K562 (cell line): ENCODE results near the gene SIRT3. TPM values are rescaled to one million over a fixed set of nuclear protein-coding genes. Genes with fewer than 3 reads are reported as not detected.
A peak's percentile ranks its signal among the peaks of the same experiment; 100 is the strongest.

ENCODE experiments used
- BCOR ChIP-seq: fragments of 450-650 bp; IDR thresholded peaks from 2 replicates; pipeline ENCODE4 v1.6.1; 2016
- CBFA2T2 ChIP-seq: fragments of 450-650 bp; conservative IDR thresholded peaks from 2 replicates; pipeline ENCODE4 v1.6.1; 2017; ENCODE audit warnings: mild to moderate bottlenecking
- FOXP1 ChIP-seq: sonication (generic); formaldehyde crosslinking; IDR thresholded peaks from 2 replicates; pipeline ENCODE4 v1.8.0; 2022; ENCODE audit warnings: mild to moderate bottlenecking, missing genetic modification reagents
- HDAC2 ChIP-seq: fragments of 450-650 bp; IDR thresholded peaks from 2 replicates; pipeline ENCODE4 v1.6.1; 2016; ENCODE audit warnings: mild to moderate bottlenecking
- MTF1 ChIP-seq: fragments of 250-450 bp; sonication (Bioruptor Pico); IDR thresholded peaks from 2 replicates; pipeline ENCODE4 v1.9.0; 2021; ENCODE audit warnings: moderate library complexity, mild to moderate bottlenecking, inconsistent platforms, borderline replicate concordance
- RAD51 ChIP-seq: fragments of 450-650 bp; IDR thresholded peaks from 2 replicates; pipeline ENCODE4 v1.7.1; 2016; ENCODE audit warnings: low read depth, mild to moderate bottlenecking, borderline replicate concordance
- RERE ChIP-seq: sonication (generic); formaldehyde crosslinking; IDR thresholded peaks from 2 replicates; pipeline ENCODE4 v1.8.0; 2023; ENCODE audit warnings: missing genetic modification reagents, mild to moderate bottlenecking, borderline replicate concordance
- SIN3A ChIP-seq, 2 experiments: fragments of 150-350 bp in 1 of 2; IDR thresholded peaks; 2 replicates each; pipeline ENCODE4 v1.6.1; 2011 to 2016; ENCODE audit warnings: borderline replicate concordance in 2 of 2, low read depth in 2 of 2, low read length in 2 of 2, mild to moderate bottlenecking in 2 of 2, moderate library complexity in 2 of 2; ENCODE audit not compliant: control insufficient read depth in 1 of 2
- SNAPC5 ChIP-seq: fragments of 250-450 bp; sonication (Bioruptor Pico); IDR thresholded peaks from 2 replicates; pipeline ENCODE4 v1.8.0; 2021; ENCODE audit warnings: moderate library complexity, mild to moderate bottlenecking, inconsistent platforms
- SREBF2 ChIP-seq: sonication (generic); formaldehyde crosslinking; IDR thresholded peaks from 2 replicates; pipeline ENCODE4 v1.4.0; 2020; ENCODE audit warnings: mild to moderate bottlenecking, missing genetic modification reagents
- TCF7L2 ChIP-seq: fragments of 150-350 bp; IDR thresholded peaks from 2 replicates; pipeline ENCODE4 v1.6.1; 2016; ENCODE audit warnings: low read depth, mild to moderate bottlenecking, low read length, moderate library complexity
- ZC3H8 ChIP-seq: fragments of 450-650 bp; IDR thresholded peaks from 2 replicates; pipeline ENCODE4 v1.6.1; 2017
- ZNF561 ChIP-seq: fragments of 450-650 bp; formaldehyde crosslinking; conservative IDR thresholded peaks from 2 replicates; pipeline ENCODE4 v1.4.0; 2020; ENCODE audit warnings: mild to moderate bottlenecking, moderate library complexity
- ZNF785 ChIP-seq: fragments of 250-450 bp; sonication (Bioruptor Pico); IDR thresholded peaks from 2 replicates; pipeline ENCODE4 v1.4.0; 2020; ENCODE audit warnings: mild to moderate bottlenecking
- polyA plus RNA-seq, 8 experiments: library from polyadenylated mRNA; depleted of rRNA in 4 of 8; stranded (reverse) in 5 of 8; unstranded in 3 of 8; fragments of >200 nt; fragmentation: Nextera tagmentation in 2 of 8; fragmentation: Illumina TruSeq in 1 of 8; extraction: Ambion mirVana in 2 of 8; extraction: Trizol in 1 of 8; gene quantifications; 2 replicates each; pipeline versions ENCODE4 v1.2.1 to v1.2.3, GENCODE V29; 2011 to 2014; ENCODE audit warnings: inconsistent platforms in 1 of 8, missing spikeins in 1 of 8
- total RNA-seq, 7 experiments: library from RNA; depleted of rRNA in 6 of 7; stranded (reverse); fragments of >200 nt in 6 of 7; fragmentation: Illumina TruSeq in 2 of 7; extraction: Trizol in 2 of 7; gene quantifications; 2 replicates each; pipeline versions ENCODE4 v1.2.1 to v1.2.3, GENCODE V29; 2011 to 2021; ENCODE audit warnings: low replicate concordance in 1 of 7
- TF ChIP-seq, protein P1 (sequence below): IDR thresholded peaks from 3 replicates; pipeline ENCODE4 v1.6.1; 2011; ENCODE audit warnings: borderline replicate concordance, mild to moderate bottlenecking; ENCODE audit not compliant: insufficient read length, insufficient read depth
- TF ChIP-seq, protein P2 (sequence below): sonication (generic); formaldehyde crosslinking; IDR thresholded peaks from 2 replicates; pipeline ENCODE4 v1.8.0; 2023; ENCODE audit warnings: mild to moderate bottlenecking, missing genetic modification reagents
- TF ChIP-seq, protein P3 (sequence below): fragments of 150-350 bp; conservative IDR thresholded peaks from 2 replicates; pipeline ENCODE4 v1.6.1; 2014; ENCODE audit warnings: low read length

Gene SIRT3
- total and polyA plus RNA-seq, 9 of the 15 experiments (the other 6 are each of a cell fraction or from before 2014, with no cell fraction given) = 1.9 to 27.5 (median 14.5) TPM

DNA sequence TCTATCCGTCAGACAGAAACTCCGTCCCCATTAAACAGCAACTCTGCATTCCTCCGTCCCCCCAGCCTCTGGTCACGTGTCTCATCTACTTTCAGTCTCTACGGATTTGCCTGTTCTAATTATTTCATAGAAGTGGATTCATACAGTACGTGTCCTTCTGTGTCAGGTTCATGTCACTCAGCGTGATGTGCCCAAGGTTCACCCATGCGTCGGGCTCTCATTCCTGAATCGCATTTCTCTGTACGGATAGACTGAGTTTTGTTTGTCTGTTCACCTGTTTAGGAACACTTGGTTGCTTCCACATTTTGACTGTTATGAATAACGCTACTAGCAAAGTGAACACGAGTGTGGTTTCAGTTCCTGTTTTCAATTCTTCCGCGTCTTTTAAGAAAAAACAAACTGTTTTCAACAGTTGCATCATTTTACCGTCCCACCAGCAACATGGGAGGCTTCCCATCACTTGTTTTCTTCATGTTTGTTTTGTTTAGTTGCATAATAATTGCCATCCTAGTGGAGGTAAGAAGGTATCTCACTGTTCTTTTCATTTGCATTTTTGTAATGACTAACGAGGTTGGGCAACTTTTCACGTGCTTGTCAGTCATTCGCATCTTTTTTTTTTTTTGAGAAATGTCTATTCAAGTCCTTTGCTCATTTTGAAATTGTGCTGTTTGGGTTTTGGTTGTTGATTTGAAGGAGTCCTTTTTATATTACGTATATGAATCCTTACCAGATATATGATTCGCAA, 33.2 kb upstream of the SIRT3 start (continued):
- TF ChIP-seq, protein P1, sequence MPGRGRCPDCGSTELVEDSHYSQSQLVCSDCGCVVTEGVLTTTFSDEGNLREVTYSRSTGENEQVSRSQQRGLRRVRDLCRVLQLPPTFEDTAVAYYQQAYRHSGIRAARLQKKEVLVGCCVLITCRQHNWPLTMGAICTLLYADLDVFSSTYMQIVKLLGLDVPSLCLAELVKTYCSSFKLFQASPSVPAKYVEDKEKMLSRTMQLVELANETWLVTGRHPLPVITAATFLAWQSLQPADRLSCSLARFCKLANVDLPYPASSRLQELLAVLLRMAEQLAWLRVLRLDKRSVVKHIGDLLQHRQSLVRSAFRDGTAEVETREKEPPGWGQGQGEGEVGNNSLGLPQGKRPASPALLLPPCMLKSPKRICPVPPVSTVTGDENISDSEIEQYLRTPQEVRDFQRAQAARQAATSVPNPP = no peak
- TF ChIP-seq TCF7L2 (no peak), SREBF2 (no peak), MTF1 (no peak), FOXP1 (CRISPR knock-in tag) (no peak), ZNF785 (no peak), RERE (CRISPR knock-in tag) (no peak), CBFA2T2 (peak; percentile 70), ZC3H8 (no peak), SIN3A (IDR thresholded peaks at IDR 0.05; ENCODE audit: borderline replicate concordance in 2 of 2, control insufficient read depth in 1 of 2, low read depth in 2 of 2, low read length in 2 of 2) (no peak), ZNF561 (no peak), SNAPC5 (CRISPR knock-in tag) (no peak), RAD51 (peak; percentile 95), BCOR (no peak), HDAC2 (0 out of 2 replicates have a peak, but pooled peaks have one; percentile 11)
- TF ChIP-seq, protein P2, sequence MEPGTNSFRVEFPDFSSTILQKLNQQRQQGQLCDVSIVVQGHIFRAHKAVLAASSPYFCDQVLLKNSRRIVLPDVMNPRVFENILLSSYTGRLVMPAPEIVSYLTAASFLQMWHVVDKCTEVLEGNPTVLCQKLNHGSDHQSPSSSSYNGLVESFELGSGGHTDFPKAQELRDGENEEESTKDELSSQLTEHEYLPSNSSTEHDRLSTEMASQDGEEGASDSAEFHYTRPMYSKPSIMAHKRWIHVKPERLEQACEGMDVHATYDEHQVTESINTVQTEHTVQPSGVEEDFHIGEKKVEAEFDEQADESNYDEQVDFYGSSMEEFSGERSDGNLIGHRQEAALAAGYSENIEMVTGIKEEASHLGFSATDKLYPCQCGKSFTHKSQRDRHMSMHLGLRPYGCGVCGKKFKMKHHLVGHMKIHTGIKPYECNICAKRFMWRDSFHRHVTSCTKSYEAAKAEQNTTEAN (CRISPR knock-in tag) = no peak
- TF ChIP-seq, protein P3, sequence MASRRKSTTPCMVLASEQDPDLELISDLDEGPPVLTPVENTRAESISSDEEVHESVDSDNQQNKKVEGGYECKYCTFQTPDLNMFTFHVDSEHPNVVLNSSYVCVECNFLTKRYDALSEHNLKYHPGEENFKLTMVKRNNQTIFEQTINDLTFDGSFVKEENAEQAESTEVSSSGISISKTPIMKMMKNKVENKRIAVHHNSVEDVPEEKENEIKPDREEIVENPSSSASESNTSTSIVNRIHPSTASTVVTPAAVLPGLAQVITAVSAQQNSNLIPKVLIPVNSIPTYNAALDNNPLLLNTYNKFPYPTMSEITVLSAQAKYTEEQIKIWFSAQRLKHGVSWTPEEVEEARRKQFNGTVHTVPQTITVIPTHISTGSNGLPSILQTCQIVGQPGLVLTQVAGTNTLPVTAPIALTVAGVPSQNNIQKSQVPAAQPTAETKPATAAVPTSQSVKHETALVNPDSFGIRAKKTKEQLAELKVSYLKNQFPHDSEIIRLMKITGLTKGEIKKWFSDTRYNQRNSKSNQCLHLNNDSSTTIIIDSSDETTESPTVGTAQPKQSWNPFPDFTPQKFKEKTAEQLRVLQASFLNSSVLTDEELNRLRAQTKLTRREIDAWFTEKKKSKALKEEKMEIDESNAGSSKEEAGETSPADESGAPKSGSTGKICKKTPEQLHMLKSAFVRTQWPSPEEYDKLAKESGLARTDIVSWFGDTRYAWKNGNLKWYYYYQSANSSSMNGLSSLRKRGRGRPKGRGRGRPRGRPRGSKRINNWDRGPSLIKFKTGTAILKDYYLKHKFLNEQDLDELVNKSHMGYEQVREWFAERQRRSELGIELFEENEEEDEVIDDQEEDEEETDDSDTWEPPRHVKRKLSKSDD = no peak
